Measurements from ENCODE around the gene GLRA1.

GRCh38 chr5:151950706-151951105, 26.1 kb upstream of the GLRA1 start:
- TF ChIP-seq, protein P1, sequence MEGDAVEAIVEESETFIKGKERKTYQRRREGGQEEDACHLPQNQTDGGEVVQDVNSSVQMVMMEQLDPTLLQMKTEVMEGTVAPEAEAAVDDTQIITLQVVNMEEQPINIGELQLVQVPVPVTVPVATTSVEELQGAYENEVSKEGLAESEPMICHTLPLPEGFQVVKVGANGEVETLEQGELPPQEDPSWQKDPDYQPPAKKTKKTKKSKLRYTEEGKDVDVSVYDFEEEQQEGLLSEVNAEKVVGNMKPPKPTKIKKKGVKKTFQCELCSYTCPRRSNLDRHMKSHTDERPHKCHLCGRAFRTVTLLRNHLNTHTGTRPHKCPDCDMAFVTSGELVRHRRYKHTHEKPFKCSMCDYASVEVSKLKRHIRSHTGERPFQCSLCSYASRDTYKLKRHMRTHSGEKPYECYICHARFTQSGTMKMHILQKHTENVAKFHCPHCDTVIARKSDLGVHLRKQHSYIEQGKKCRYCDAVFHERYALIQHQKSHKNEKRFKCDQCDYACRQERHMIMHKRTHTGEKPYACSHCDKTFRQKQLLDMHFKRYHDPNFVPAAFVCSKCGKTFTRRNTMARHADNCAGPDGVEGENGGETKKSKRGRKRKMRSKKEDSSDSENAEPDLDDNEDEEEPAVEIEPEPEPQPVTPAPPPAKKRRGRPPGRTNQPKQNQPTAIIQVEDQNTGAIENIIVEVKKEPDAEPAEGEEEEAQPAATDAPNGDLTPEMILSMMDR (IDR thresholded peaks at IDR 0.05 in 2 of 3, conservative IDR thresholded peaks at IDR 0.05 in 1 of 3; ENCODE audit: borderline replicate concordance in 1 of 3, insufficient read depth in 1 of 3, low read depth in 2 of 3, low read length in 2 of 3): no peak
- no peak for TF ChIP-seq YY1 (IDR thresholded peaks at IDR 0.05; ENCODE audit: extremely low read depth, insufficient replicate concordance, low read depth, low read length)
- no peak for TF ChIP-seq EZH2 (IDR thresholded peaks at IDR 0.05)
- TF ChIP-seq RAD21 (IDR thresholded peaks at IDR 0.05; ENCODE audit: low read depth): no peak
- no peak for TF ChIP-seq SP1 (IDR thresholded peaks at IDR 0.05; ENCODE audit: low read depth)
- TF ChIP-seq, protein P2, sequence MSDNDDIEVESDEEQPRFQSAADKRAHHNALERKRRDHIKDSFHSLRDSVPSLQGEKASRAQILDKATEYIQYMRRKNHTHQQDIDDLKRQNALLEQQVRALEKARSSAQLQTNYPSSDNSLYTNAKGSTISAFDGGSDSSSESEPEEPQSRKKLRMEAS (IDR thresholded peaks at IDR 0.05): no peak
- no peak for TF ChIP-seq SRF (IDR thresholded peaks at IDR 0.05; ENCODE audit: low read depth)
- no peak for TF ChIP-seq ATF3 (IDR thresholded peaks at IDR 0.05)
- no peak for TF ChIP-seq TCF7L2 (IDR thresholded peaks at IDR 0.05; ENCODE audit: borderline replicate concordance, extremely low read depth, insufficient read depth, insufficient read length)
- no peak for TF ChIP-seq REST (IDR thresholded peaks at IDR 0.05; ENCODE audit: low read depth)
- TF ChIP-seq POLR2AphosphoS5 (IDR thresholded peaks at IDR 0.05; ENCODE audit: low read depth, low read length): no peak
- TF ChIP-seq POLR2A (IDR thresholded peaks at IDR 0.05; ENCODE audit: borderline replicate concordance, extremely low read depth, insufficient read depth, insufficient read length): no peak
